Measurements from ENCODE around the gene ZP1.
"Not testable (repeated sequence)": the region's sequence is repeated elsewhere in the genome, so short reads cannot be mapped to it uniquely, and the experiment has no call there.

Gene ZP1

GRCh38 chr11:60879971-60880588 is 12.7 kb downstream of the ZP1 start:
- no peak for DNase-seq

- DNase-seq = no peak
Measured at GRCh38 chr11:60880643-60881282, 13.4 kb downstream of the ZP1 start.

- peak in 1 of 2 experiments; percentile 13 for DNase-seq
Measured at GRCh38 chr11:60887556-60887955, 20.2 kb downstream of the ZP1 start.

- no peak for DNase-seq
Measured at GRCh38 chr11:60889869-60890311, 22.5 kb downstream of the ZP1 start.

DNA sequence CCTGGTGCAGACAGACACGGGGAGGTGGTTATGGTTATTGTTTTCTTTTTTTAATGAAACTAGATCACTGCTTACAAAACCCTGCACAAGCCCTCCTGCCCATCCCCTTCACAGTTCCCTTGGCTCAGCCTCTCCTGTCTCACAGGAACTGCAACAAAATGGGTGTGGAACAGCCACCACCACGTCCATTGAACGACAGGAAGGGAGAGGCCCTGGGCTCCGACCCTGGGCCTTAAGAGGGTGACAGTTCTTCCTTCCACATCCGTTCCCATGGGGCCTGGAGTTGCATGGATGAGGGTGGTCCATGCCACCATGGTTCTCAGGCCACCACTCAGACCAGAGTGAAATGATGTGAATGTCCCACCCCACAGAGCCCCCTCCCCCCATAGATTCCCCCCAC is 23.4 kb downstream of the ZP1 start:
- DNase-seq = no peak

DNA sequence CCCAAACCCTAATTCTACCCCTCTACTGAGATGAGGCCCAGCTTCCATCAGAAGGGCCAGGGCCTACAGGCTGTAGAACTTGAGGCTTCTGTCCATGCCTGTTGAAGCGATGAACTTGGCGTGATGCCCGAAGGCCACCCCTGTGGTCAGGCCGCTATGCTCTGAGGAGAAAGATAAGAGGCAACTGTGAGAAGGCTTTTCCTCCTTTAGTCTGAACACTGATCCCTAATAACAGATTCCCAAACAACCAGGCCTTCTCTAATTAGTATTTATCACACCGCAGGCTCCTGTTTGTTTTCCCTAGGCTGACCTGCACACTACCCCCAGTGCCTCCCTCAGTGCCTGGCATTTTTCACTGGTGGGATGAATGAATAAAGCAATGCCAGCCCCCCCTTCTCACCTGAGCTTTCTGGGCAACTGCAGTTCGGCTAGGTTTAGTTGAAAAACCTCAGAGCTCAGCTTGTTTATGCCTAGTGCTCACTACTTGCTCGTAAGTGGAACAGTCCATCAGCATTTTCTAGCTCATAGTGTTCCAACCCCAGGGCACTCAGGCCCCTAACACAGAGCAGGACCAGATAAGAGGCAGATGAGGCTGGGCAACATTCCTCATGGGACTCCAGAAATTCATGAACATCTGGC is 23.9 kb downstream of the ZP1 start:
- no peak for DNase-seq

- no peak for DNase-seq
Measured at GRCh38 chr11:60895687-60896086, 28.3 kb downstream of the ZP1 start.

DNA sequence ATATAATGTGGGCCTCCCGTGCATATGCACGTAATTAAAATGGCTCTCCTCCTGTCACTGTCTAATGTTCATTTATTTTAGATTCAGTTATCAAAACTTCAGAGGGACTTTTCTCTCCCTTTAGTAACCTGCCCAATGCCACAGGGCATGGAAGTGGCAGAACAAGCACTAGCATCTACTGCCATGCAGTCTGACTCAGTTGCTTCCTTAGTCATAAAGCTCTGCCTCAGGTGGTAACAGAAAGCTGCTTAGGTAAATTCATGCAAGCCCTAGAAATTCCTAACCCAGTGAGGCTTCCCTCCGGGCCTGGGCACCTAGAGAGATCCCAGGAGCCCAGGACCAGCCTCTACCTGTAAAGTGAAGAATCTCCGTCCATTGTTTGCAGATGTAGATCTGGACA is 30.2 kb downstream of the ZP1 start:
- no peak for DNase-seq

DNA sequence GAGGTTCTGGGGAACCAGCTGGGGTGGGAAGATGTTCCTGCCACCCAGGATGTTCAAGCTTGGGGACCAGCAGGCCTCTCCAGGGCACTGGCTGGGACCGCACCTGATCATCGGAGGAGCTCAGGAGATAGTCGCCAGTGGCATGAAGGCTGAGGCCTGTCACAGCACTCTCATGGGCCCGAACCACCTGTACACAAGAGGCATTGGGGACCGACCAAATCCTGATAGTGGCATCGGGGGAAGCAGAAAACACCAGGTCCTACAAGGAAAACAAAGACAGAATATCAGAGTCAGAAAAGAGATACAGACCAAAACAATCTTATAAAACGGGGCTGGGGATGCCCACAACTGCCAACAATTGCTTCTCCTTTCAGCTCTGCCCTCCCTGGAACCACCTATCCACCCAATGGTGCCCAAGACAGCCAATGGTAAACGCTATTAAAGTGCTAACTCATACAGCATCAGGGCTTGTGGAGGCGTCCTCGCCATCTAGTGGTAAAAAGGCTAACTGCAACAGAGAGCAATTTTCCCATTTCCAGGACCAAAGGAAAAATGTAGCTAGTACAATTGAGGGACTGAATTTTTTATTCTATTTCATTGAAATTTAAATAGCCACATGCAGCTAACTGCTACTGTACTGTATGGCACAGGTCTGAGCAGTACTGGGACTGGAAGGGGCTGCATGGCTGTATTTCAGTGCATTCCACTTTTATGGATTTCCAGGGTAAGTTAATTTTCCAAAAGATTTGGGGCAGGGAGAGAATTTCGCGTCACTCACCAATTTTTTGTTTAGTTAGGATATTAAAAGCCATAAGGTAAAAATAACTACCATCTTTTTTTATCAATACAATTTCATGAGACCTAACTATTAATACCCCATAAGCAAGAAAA is 31.9 kb downstream of the ZP1 start:
- no peak for DNase-seq

GRCh38 chr11:60899977-60900376 is 32.6 kb downstream of the ZP1 start:
- no peak for DNase-seq

GRCh38 chr11:60900673-60901404 is 33.5 kb downstream of the ZP1 start:
- DNase-seq = no peak

DNA sequence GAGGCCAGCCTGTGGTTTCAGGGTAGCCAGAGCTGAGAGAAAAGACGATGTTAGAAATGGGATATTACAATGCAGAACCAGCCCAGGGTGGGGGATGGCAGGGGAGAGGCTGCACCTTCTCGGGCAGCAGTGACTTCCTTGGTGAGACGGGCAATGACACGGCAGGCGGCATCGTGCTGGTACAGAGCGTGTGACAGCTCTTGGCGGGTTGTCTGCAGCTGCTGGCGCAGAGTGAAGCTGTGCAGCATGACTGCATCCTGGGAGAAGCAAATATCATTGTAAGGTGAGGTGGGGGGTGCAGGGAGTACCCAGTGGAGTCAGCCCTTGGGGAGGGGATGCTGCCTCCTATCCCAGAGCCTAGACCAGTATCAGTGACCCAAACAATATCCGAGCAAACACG is 35.3 kb downstream of the ZP1 start:
- no peak for DNase-seq

GRCh38 chr11:60905047-60905446 is 37.7 kb downstream of the ZP1 start:
- no peak for DNase-seq

DNA sequence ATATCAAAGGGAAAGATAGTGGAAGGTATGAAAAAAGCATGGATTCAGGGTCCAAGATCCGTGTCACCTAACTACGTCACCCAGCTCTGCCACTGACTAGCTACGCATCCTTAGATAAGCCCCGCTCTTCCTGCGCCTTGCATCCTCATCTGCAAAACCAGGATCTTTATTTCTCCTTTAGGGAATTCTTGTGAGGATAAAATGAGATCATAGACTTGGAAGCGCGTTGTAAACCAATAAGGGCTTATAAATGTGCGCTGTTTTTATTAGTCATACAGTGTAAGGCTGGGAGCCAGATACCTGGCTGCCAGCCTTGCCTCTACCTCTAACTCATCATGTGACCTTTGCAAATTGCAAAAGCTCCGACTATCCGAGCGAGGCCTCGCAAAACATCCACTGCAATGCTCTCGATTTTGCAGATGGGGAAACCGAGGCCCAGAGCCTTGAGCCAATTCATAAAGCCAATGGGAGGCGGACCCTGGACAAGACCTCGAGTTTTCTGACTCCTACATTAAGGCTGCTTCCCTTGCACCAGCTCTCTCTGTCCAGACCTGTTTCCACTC is 38.3 kb downstream of the ZP1 start:
- no peak for DNase-seq

GRCh38 chr11:60906132-60906972 is 39.0 kb downstream of the ZP1 start, which contains the start of gene PRPF19:
Gene PRPF19, minus strand, starts transcription at chr11:60906585. Its CDS starts 203 bp downstream, at chr11:60906382.
- peak; percentile 97 to 98 for DNase-seq

- DNase-seq = no peak
Measured at GRCh38 chr11:60908803-60909202, 41.5 kb downstream of the ZP1 start.

- not testable (repeated sequence) for DNase-seq
Measured at GRCh38 chr11:60909680-60910280, 42.4 kb downstream of the ZP1 start.

DNA sequence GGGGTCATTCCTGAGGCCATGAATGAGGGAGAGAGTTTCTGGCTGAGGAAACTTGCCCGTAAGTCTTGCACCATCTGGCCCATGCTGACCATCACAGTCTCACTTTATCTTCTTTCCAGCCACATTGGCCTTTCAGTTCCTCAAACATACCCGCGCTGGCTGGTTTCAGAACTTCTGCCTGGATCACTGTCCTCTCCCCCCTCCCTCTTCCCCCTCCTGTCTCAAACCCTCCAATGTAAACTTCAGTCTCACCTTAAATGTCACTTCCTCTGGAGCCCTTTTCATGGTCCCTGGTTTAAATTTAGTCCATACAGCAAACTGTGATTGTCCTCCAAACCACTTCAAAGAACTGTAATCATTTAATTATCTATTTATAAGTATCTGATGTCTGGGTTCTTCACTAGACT is 42.9 kb downstream of the ZP1 start:
- DNase-seq = no peak

DNA sequence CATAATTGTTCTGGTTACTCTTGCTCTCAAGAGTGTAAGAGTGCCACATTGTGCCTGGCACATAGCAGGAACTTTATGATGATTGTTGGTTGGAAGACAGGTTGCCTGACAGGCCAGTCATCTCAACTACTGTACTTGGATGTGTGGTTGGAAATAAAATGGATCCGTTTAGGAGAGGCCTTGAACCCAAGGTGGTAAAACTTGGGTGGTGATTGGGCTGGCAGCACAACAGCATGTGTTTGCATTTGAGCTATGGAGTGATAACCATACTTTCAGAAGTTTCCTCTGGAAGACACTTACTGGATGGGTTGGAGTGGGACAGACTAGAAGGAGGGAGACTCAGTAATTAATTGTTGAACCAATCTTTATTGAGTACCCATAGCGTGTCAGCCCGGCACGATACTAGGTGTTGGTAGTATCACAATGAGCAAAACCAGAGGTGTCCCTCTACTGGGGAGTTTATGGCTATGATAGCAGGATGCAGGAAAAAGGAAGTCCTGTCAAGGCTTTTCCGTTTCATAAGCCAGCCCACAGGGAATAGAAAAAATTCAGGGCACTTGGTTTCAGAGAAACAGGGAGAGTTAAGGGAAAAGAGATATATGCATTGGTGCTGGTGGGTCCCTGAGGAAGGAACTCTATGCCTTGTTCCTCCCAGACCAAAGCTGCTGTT is 43.5 kb downstream of the ZP1 start:
- DNase-seq = no peak

DNA sequence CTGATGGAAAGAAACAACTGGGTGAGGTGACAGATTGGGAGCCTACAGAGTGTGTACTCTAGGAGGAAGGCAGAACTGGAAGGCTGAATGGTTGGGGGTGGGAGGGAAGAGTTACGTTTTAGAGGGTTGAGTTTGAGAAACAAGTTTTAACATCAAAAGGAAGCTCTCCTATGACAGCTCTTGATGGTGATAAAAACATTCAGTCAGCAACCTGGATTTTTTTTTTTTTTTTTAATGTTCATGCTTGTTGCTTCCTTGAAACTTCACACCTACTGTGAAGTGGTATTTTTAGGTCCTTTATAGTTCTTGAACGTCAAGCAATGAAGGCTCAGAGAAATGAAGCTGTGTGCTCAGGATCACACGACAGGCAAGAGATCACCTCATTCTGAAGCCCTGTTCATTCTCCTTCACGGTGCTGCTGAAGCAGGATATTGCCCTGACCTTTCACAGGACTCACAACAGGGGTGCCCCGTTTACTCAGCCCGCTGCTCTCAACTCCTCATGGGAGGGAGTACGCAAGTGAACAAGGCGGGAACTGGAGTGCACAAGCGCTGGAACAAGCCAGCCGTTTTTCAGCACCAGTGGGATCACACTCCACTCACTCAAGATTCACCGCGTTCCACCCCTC is 45.0 kb downstream of the ZP1 start:
- DNase-seq = no peak

Data from activated CD4-positive, alpha-beta T cell treated with anti-CD3 and anti-CD28 coated beads, Interleukin-2, amount 50 U/mL, for 4 hours (primary cell).